ENCODE results near the gene GRIK4.
"Not testable (repeated sequence)": the region's sequence is repeated elsewhere in the genome, so short reads cannot be mapped to it uniquely, and the experiment has no call there.

GRIK4 gene

GRCh38 chr11:120784566-120785251 lies 273.2 kb downstream of the GRIK4 start:
- no peak for DNase-seq (ENCODE audit: low spot score)

- no peak for DNase-seq (ENCODE audit: low spot score)
These were observed 274.0 kb downstream of the GRIK4 start for GRCh38 chr11:120785576-120785975.

- DNase-seq (ENCODE audit: low spot score): no peak
These were observed 274.7 kb downstream of the GRIK4 start for GRCh38 chr11:120786206-120786735.

GRCh38 chr11:120787224-120787623 lies 275.7 kb downstream of the GRIK4 start:
- DNase-seq (ENCODE audit: low spot score): not testable (repeated sequence)

GRCh38 chr11:120789391-120789790 lies 277.8 kb downstream of the GRIK4 start:
- DNase-seq (ENCODE audit: low spot score): no peak

GRCh38 chr11:120792306-120792705 lies 280.8 kb downstream of the GRIK4 start:
- DNase-seq (ENCODE audit: low spot score): no peak

GRCh38 chr11:120793150-120793549 lies 281.6 kb downstream of the GRIK4 start:
- DNase-seq (ENCODE audit: low spot score): no peak

GRCh38 chr11:120793806-120794479 lies 282.4 kb downstream of the GRIK4 start:
- DNase-seq (ENCODE audit: low spot score): no peak

GRCh38 chr11:120794748-120795147 lies 283.2 kb downstream of the GRIK4 start:
- no peak for DNase-seq (ENCODE audit: low spot score)

GRCh38 chr11:120795185-120795584 lies 283.6 kb downstream of the GRIK4 start:
- DNase-seq (ENCODE audit: low spot score): no peak

GRCh38 chr11:120797143-120797542 lies 285.6 kb downstream of the GRIK4 start:
- no peak for DNase-seq (ENCODE audit: low spot score)

- no peak for DNase-seq (ENCODE audit: low spot score)
These were observed 287.3 kb downstream of the GRIK4 start for GRCh38 chr11:120798854-120799253.

GRCh38 chr11:120800206-120800605 lies 288.7 kb downstream of the GRIK4 start:
- no peak for DNase-seq (ENCODE audit: low spot score)

- DNase-seq (ENCODE audit: low spot score): peak; percentile 41
These were observed 290.5 kb downstream of the GRIK4 start for GRCh38 chr11:120801801-120802689.

GRCh38 chr11:120805960-120806555 lies 294.5 kb downstream of the GRIK4 start:
- no peak for DNase-seq (ENCODE audit: low spot score)

- no peak for DNase-seq (ENCODE audit: low spot score)
These were observed 296.0 kb downstream of the GRIK4 start for GRCh38 chr11:120807414-120808150.

- DNase-seq (ENCODE audit: low spot score): no peak
These were observed 297.1 kb downstream of the GRIK4 start for GRCh38 chr11:120808616-120809050.

- DNase-seq (ENCODE audit: low spot score): no peak
These were observed 298.7 kb downstream of the GRIK4 start for GRCh38 chr11:120810251-120810650.

- no peak for DNase-seq (ENCODE audit: low spot score)
These were observed 299.7 kb downstream of the GRIK4 start for GRCh38 chr11:120811199-120811598.

GRCh38 chr11:120811731-120812130 lies 300.2 kb downstream of the GRIK4 start:
- DNase-seq (ENCODE audit: low spot score): no peak

Measured in hematopoietic multipotent progenitor cell treated with erythropoietin and hydrocortisone succinate and interleukin-3 and kit ligand, for 17 days (in vitro differentiated cells).